Mucosa of rectum (tissue), 2 donors: ENCODE data around the gene DUSP6.

ENCODE experiments used
- H3K27ac ChIP-seq, 2 donors: one replicate each; pipeline ENCODE4 v1.7.0; 2013; ENCODE audit warnings: inconsistent platforms in 2 of 2, low read depth in 2 of 2, low read length in 2 of 2
- H3K27me3 ChIP-seq, 2 donors: one replicate each; pipeline ENCODE4 v1.7.0; 2013; ENCODE audit warnings: low read length in 2 of 2; ENCODE audit not compliant: control insufficient read depth in 2 of 2, insufficient read depth in 2 of 2
- H3K36me3 ChIP-seq, 2 donors: one replicate each; pipeline ENCODE4 v1.7.0; 2013; ENCODE audit warnings: low read length in 2 of 2; ENCODE audit not compliant: control insufficient read depth in 2 of 2, insufficient read depth in 2 of 2
- H3K4me1 ChIP-seq, 2 donors: one replicate each; pipeline ENCODE4 v1.7.0; 2013; ENCODE audit warnings: low read length in 2 of 2, mild to moderate bottlenecking in 1 of 2; ENCODE audit not compliant: control insufficient read depth in 2 of 2, insufficient read depth in 2 of 2
- H3K4me3 ChIP-seq, 2 donors: one replicate each; pipeline ENCODE4 v1.7.0; 2013; ENCODE audit warnings: low read length in 2 of 2
- H3K9ac ChIP-seq, 2 donors: one replicate each; pipeline ENCODE4 v1.7.0; 2013; ENCODE audit warnings: low read length in 2 of 2, low read depth in 1 of 2, mild to moderate bottlenecking in 1 of 2
- H3K9me3 ChIP-seq, 2 donors: one replicate each; pipeline ENCODE4 v1.7.0; 2013; ENCODE audit warnings: low read length in 2 of 2; ENCODE audit not compliant: control insufficient read depth in 2 of 2
- donor health status: healthy.
- donor health status: Normal muscosa, but diverticular disease.

The DUSP6 gene

GRCh38 chr12:89319122-89319521 lies 33.2 kb downstream of the DUSP6 start:
- Histone ChIP-seq H3K9ac (no peak overlapping the region), H3K27me3 (no peaks in the 10 kb centered on the region), H3K36me3 (no peaks in the 10 kb centered on the region), H3K27ac (no peak overlapping the region), H3K4me3 (no peak overlapping the region), H3K9me3 (no peaks in the 10 kb centered on the region), H3K4me1 (no peaks in the 10 kb centered on the region)

GRCh38 chr12:89316705-89317139 lies 35.6 kb downstream of the DUSP6 start:
- H3K4me3 ChIP-seq: no peak overlapping the region
- H3K36me3 ChIP-seq: no peaks in the 10 kb centered on the region
- H3K27ac ChIP-seq: no peak overlapping the region
- H3K9me3 ChIP-seq: no peaks in the 10 kb centered on the region
- no peak overlapping the region for H3K9ac ChIP-seq
- H3K27me3 ChIP-seq: no peaks in the 10 kb centered on the region
- no peaks in the 10 kb centered on the region for H3K4me1 ChIP-seq

GRCh38 chr12:89314060-89314761 lies 38.1 kb downstream of the DUSP6 start:
- no peak overlapping the region for H3K9ac ChIP-seq
- H3K27me3 ChIP-seq: no peaks in the 10 kb centered on the region
- H3K4me1 ChIP-seq: no peaks in the 10 kb centered on the region
- no peaks in the 10 kb centered on the region for H3K9me3 ChIP-seq
- no peak overlapping the region for H3K4me3 ChIP-seq
- no peak overlapping the region for H3K27ac ChIP-seq
- H3K36me3 ChIP-seq: no peaks in the 10 kb centered on the region

DNA sequence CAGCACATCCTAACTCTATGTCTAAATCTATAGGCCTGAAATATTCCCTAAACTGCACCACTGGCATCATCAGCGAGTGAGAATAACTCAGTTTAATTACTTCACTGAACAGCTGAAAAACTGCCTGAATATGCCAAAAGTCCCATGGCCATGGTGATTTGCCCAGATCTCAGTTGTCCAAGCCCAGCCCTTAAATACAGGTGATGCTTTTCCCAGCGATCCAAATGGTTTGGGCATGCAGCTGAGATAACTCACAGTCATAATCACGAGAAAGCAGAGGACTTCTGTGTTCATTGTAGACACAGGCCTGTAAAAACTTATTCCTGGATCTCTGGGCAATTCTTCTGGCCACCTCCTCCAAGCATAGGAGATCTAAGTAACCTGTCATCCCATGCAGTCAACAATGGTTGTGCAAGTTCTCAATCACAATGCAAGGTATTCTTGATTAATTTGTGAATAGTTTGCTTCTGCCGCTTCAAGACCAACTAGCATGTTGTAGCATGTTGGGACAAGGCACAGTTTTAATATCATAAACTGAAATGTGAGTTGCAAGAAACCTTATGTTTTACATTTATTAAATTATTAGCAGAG lies 40.5 kb downstream of the DUSP6 start:
- Histone ChIP-seq H3K4me3 (no peak overlapping the region), H3K27me3 (no peaks in the 10 kb centered on the region), H3K27ac (no peak overlapping the region), H3K36me3 (no peaks in the 10 kb centered on the region), H3K4me1 (no peaks in the 10 kb centered on the region), H3K9me3 (no peaks in the 10 kb centered on the region), H3K9ac (no peak overlapping the region)

- Histone ChIP-seq H3K36me3 (no peaks in the 10 kb centered on the region), H3K4me1 (no peaks in the 10 kb centered on the region), H3K4me3 (no peak overlapping the region), H3K27me3 (no peaks in the 10 kb centered on the region), H3K9me3 (no peaks in the 10 kb centered on the region), H3K27ac (no peak overlapping the region), H3K9ac (no peak overlapping the region)
Observed at GRCh38 chr12:89309815-89310214, 42.5 kb downstream of the DUSP6 start.

GRCh38 chr12:89309440-89309802 lies 42.9 kb downstream of the DUSP6 start:
- no peaks in the 10 kb centered on the region for H3K9me3 ChIP-seq
- H3K27ac ChIP-seq: no peak overlapping the region
- no peak overlapping the region for H3K4me3 ChIP-seq
- no peaks in the 10 kb centered on the region for H3K27me3 ChIP-seq
- no peaks in the 10 kb centered on the region for H3K4me1 ChIP-seq
- no peaks in the 10 kb centered on the region for H3K36me3 ChIP-seq
- H3K9ac ChIP-seq: no peak overlapping the region

GRCh38 chr12:89307474-89308253 lies 44.6 kb downstream of the DUSP6 start:
- H3K27me3 ChIP-seq: no peaks in the 10 kb centered on the region
- no peak overlapping the region for H3K4me3 ChIP-seq
- H3K9ac ChIP-seq: no peak overlapping the region
- no peak overlapping the region for H3K27ac ChIP-seq
- no peaks in the 10 kb centered on the region for H3K4me1 ChIP-seq
- no peaks in the 10 kb centered on the region for H3K36me3 ChIP-seq
- H3K9me3 ChIP-seq: no peaks in the 10 kb centered on the region

DNA sequence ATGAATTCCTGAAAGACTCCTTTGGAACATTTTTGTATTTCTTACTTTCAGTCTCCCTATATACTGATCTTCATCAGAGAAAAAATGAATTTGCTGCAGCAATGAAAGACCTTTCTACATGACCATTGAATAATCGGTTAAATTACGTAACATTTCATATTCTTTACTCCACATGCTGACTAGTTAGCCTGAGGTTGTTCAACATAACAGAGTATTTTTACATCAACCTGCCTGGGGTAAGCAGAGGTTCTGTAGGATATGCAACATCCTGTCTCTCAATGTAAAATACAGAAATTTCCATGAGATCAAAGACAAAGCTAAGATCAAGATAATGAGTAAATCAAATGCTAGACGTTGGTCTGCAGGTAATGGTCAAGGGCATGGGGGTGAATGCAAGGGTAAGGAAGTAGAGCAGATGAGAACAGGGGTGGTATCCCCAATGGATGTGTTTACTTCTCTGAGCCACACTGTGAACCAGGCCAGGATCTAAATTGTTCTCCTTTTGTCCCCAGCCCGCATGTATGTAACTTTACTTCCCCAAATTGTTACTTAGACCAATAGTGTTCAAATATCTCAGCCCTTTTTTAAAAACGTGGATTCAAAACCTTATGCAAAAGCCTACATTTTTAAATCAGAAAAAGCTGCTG lies 45.4 kb downstream of the DUSP6 start:
- H3K9me3 ChIP-seq: no peaks in the 10 kb centered on the region
- H3K4me1 ChIP-seq: no peaks in the 10 kb centered on the region
- no peak overlapping the region for H3K4me3 ChIP-seq
- H3K36me3 ChIP-seq: no peaks in the 10 kb centered on the region
- no peak overlapping the region for H3K27ac ChIP-seq
- H3K9ac ChIP-seq: no peak overlapping the region
- H3K27me3 ChIP-seq: no peaks in the 10 kb centered on the region

DNA sequence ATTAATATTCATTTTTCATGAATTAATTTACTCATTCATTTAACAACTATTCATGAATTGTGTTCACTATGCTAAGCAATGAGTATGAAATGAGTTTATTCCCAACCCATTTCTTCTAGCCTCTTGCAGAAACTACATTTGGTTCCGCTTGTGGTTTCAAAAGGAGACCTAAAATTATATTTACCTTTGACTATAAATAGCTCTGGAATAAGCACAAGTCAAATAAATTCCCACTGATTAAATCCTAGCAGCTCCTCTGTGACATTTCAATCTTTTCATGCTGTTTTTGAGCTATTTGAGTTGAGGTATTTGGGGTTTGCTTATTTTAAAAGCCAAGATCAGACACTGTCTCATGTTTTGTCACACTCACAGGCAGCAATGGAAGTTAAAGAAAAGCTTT lies 46.9 kb downstream of the DUSP6 start:
- Histone ChIP-seq H3K27ac (no peak overlapping the region), H3K9me3 (no peaks in the 10 kb centered on the region)

GRCh38 chr12:89299931-89300330 lies 52.4 kb downstream of the DUSP6 start:
- Histone ChIP-seq H3K36me3 (no peaks in the 10 kb centered on the region), H3K9ac (no peak overlapping the region), H3K4me3 (no peak overlapping the region), H3K9me3 (no peaks in the 10 kb centered on the region), H3K4me1 (no peaks in the 10 kb centered on the region), H3K27me3 (no peaks in the 10 kb centered on the region), H3K27ac (no peak overlapping the region)

More for the DNA sequence above, 46.9 kb downstream of the DUSP6 start:
- H3K4me3 ChIP-seq: no peak overlapping the region
- H3K36me3 ChIP-seq: no peaks in the 10 kb centered on the region
- no peak overlapping the region for H3K9ac ChIP-seq
- H3K4me1 ChIP-seq: no peaks in the 10 kb centered on the region
- H3K27me3 ChIP-seq: no peaks in the 10 kb centered on the region
